H9 (cell line): ENCODE data around the gene STX16. TPM values are rescaled to one million over a fixed set of nuclear protein-coding genes. Genes with fewer than 3 reads are reported as not detected.

Experiments used
- DNase-seq: peaks from one replicate; pipeline ENCODE4 v3.0.0-alpha.2; 2017
- H2AFZ ChIP-seq: one replicate; pipeline ENCODE4 v1.6.1; 2013; ENCODE audit warnings: mild to moderate bottlenecking, low read length, control low read depth, moderate library complexity
- H2AK5ac ChIP-seq: 2 replicates; pipeline ENCODE4 v1.6.1; 2013; ENCODE audit warnings: low read length, control low read depth, mixed read lengths; ENCODE audit not compliant: insufficient read length
- H2BK120ac ChIP-seq: one replicate; pipeline ENCODE4 v1.6.1; 2013; ENCODE audit warnings: low read depth, mild to moderate bottlenecking, low read length, control low read depth, inconsistent platforms; ENCODE audit not compliant: poor library complexity, severe bottlenecking
- H2BK12ac ChIP-seq: 2 replicates; pipeline ENCODE4 v1.6.1; 2013; ENCODE audit warnings: low read length, control low read depth, mixed read lengths, low read depth; ENCODE audit not compliant: insufficient read length
- H2BK15ac ChIP-seq: 2 replicates; pipeline ENCODE4 v1.6.1; 2013; ENCODE audit warnings: low read depth, low read length, control low read depth
- H2BK20ac ChIP-seq: one replicate; pipeline ENCODE4 v1.6.1; 2013; ENCODE audit warnings: low read depth, mild to moderate bottlenecking, low read length, control low read depth, inconsistent platforms; ENCODE audit not compliant: poor library complexity, severe bottlenecking
- H2BK5ac ChIP-seq: 2 replicates; pipeline ENCODE4 v1.6.1; 2013; ENCODE audit warnings: low read length, control low read depth, mixed read lengths; ENCODE audit not compliant: insufficient read length
- H3K14ac ChIP-seq: 2 replicates; pipeline ENCODE4 v1.6.1; 2013; ENCODE audit warnings: low read length, control low read depth; ENCODE audit not compliant: insufficient read depth
- H3K18ac ChIP-seq: 2 replicates; pipeline ENCODE4 v1.6.1; 2013; ENCODE audit warnings: low read depth, mild to moderate bottlenecking, mixed read lengths, low read length, control low read depth; ENCODE audit not compliant: insufficient read length
- H3K23ac ChIP-seq: 2 replicates; pipeline ENCODE4 v1.6.1; 2013; ENCODE audit warnings: low read length, control low read depth, mixed read lengths, low read depth; ENCODE audit not compliant: insufficient read length
- H3K23me2 ChIP-seq: 2 replicates; pipeline ENCODE4 v1.6.1; 2013; ENCODE audit warnings: low read depth, mild to moderate bottlenecking, mixed read lengths, low read length, control low read depth; ENCODE audit not compliant: insufficient read length, poor library complexity, severe bottlenecking
- H3K27ac ChIP-seq: 2 replicates; pipeline ENCODE4 v1.5.1; 2013; ENCODE audit warnings: low read length, control low read depth, mixed read lengths, low read depth; ENCODE audit not compliant: insufficient read length
- H3K27me3 ChIP-seq: 2 replicates; pipeline ENCODE4 v1.6.1; 2013; ENCODE audit warnings: low read length, control low read depth, inconsistent platforms; ENCODE audit not compliant: insufficient read depth
- H3K4ac ChIP-seq: 2 replicates; pipeline ENCODE4 v1.6.1; 2013; ENCODE audit warnings: low read depth, mild to moderate bottlenecking, control low read depth, inconsistent platforms, low read length, moderate library complexity
- H3K4me1 ChIP-seq: 2 replicates; pipeline ENCODE4 v1.6.1; 2013; ENCODE audit warnings: low read length, control low read depth, inconsistent platforms; ENCODE audit not compliant: insufficient read depth
- H3K4me2 ChIP-seq: 2 replicates; pipeline ENCODE4 v1.6.1; 2013; ENCODE audit warnings: low read length, control low read depth, mixed read lengths; ENCODE audit not compliant: insufficient read length, insufficient read depth
- H3K56ac ChIP-seq: 2 replicates; pipeline ENCODE4 v1.6.1; 2013; ENCODE audit warnings: low read depth, mild to moderate bottlenecking, mixed read lengths, low read length, control low read depth; ENCODE audit not compliant: insufficient read length
- H3K79me1 ChIP-seq: 2 replicates; pipeline ENCODE4 v1.6.1; 2013; ENCODE audit warnings: low read depth, mild to moderate bottlenecking, moderate library complexity, low read length, control low read depth, inconsistent platforms; ENCODE audit not compliant: insufficient read depth, poor library complexity, severe bottlenecking
- H3K79me2 ChIP-seq: 2 replicates; pipeline ENCODE4 v1.6.1; 2013; ENCODE audit warnings: low read length, control low read depth, inconsistent platforms; ENCODE audit not compliant: insufficient read depth
- H3K9ac ChIP-seq: 2 replicates; pipeline ENCODE4 v1.6.1; 2013; ENCODE audit warnings: low read length, control low read depth, mixed read lengths; ENCODE audit not compliant: insufficient read length; ENCODE audit errors: extremely low read depth
- H3K9me3 ChIP-seq: one replicate; pipeline ENCODE4 v1.6.1; 2013; ENCODE audit warnings: low read depth, low read length, inconsistent platforms; ENCODE audit not compliant: control insufficient read depth
- H3T11ph ChIP-seq: one replicate; pipeline ENCODE4 v1.6.1; 2013; ENCODE audit warnings: mild to moderate bottlenecking, low read length, control low read depth, inconsistent platforms
- H4K20me1 ChIP-seq: one replicate; pipeline ENCODE4 v1.6.1; 2013; ENCODE audit not compliant: control insufficient read depth, insufficient read length, insufficient read depth
- H4K5ac ChIP-seq: 2 replicates; pipeline ENCODE4 v1.6.1; 2013; ENCODE audit warnings: low read depth, mild to moderate bottlenecking, mixed read lengths, low read length, control low read depth; ENCODE audit not compliant: insufficient read length
- H4K8ac ChIP-seq: replicated peaks from 2 replicates; pipeline ENCODE4 v1.6.1; 2013; ENCODE audit warnings: low read length, control low read depth, mixed read lengths, low read depth; ENCODE audit not compliant: insufficient read length
- H4K91ac ChIP-seq: 2 replicates; pipeline ENCODE4 v1.6.1; 2013; ENCODE audit warnings: low read depth, mild to moderate bottlenecking, moderate library complexity, mixed read lengths, low read length, control low read depth; ENCODE audit not compliant: insufficient read length
- H3K27ac Mint-ChIP-seq, 3 experiments: 2 replicates in 2 of 3; 3 replicates in 1 of 3; pipeline ENCODE4 v1.8.0; 2020 to 2021; ENCODE audit warnings: mixed read lengths in 3 of 3, mild to moderate bottlenecking in 1 of 3, moderate library complexity in 1 of 3
- H3K27me3 Mint-ChIP-seq: 2 replicates; pipeline ENCODE4 v1.8.0; 2021; ENCODE audit warnings: low read depth, mild to moderate bottlenecking, moderate library complexity, mixed read lengths
- H3K36me3 Mint-ChIP-seq, 3 experiments: 2 replicates in 2 of 3; 3 replicates in 1 of 3; pipeline ENCODE4 v1.8.0; 2020 to 2021; ENCODE audit warnings: low read depth in 3 of 3, mixed read lengths in 3 of 3; ENCODE audit not compliant: insufficient read depth in 1 of 3
- H3K4me1 Mint-ChIP-seq, 2 experiments: 2 replicates each; pipeline ENCODE4 v1.8.0; 2020; ENCODE audit warnings: mixed read lengths in 2 of 2
- H3K4me3 Mint-ChIP-seq, 2 experiments: 2 replicates in 1 of 2; 3 replicates in 1 of 2; pipeline ENCODE4 v1.8.0; 2020 to 2021; ENCODE audit warnings: mild to moderate bottlenecking in 2 of 2, mixed read lengths in 2 of 2, moderate library complexity in 1 of 2
- H3K9me3 Mint-ChIP-seq, 2 experiments: 2 replicates in 1 of 2; 3 replicates in 1 of 2; pipeline ENCODE4 v1.8.0; 2020; ENCODE audit warnings: mild to moderate bottlenecking in 2 of 2, mixed read lengths in 2 of 2, moderate library complexity in 1 of 2
- WGBS: extraction: QIAGEN DNeasy Blood & Tissue Kit; methylation state at CpG from one replicate; pipeline ENCODE4 v1.1.7; 2013; ENCODE audit warnings: missing lambda C conversion rate, low lambda C conversion rate, mixed read lengths; ENCODE audit not compliant: insufficient read length; ENCODE audit errors: extremely low coverage; 5-methylcytosine and 5-hydroxymethylcytosine counted together
- total RNA-seq: library from RNA; stranded (reverse); gene quantifications from 2 replicates; pipeline ENCODE4 v1.2.1, GENCODE V29; 2021
- TF ChIP-seq, protein P1 (sequence below): fragments of 200-600 bp; sonication (generic); conservative IDR thresholded peaks from 3 replicates; pipeline ENCODE4 v1.8.0; 2021; ENCODE audit warnings: antibody characterized with exemption, mild to moderate bottlenecking

STX16 gene
- total RNA-seq, 1 experiment from 2014 or later: 87.8 TPM

DNA sequence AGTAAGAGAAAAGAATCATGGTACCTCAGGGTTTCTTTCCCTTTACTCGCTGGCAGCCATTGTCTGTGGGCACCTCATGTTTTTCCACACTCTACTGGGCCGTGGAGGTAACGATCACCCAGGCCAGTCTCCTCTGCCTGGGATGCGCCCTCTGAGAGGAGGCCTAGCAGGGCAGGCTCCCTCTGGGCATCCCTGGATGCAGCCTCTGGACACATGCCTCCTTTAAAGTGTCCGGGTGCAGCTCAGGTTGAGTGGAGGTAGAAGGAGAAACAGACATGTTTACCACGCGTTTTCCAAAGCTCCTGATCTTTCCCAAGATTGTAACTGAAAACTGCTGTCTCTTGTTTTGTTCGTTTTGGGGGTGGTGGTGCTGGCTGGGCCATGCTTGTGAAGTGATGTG is 27.7 kb downstream of the STX16 start:
- no peak overlapping the region for H4K5ac ChIP-seq
- no peak overlapping the region for H3K4me2 ChIP-seq
- no peaks in the 10 kb centered on the region; the same call in 1 of the 2 replicates for H3K4me1 ChIP-seq
- H3K79me1 ChIP-seq: no peaks in the 10 kb centered on the region
- no peak overlapping the region for H3K23ac ChIP-seq
- no peak overlapping the region for H2BK20ac ChIP-seq
- no CpG with 5 or more reads among the region's 8 CpGs for WGBS
- no peak overlapping the region for H2BK120ac ChIP-seq
- no peak overlapping the region for H2AK5ac ChIP-seq
- H3K14ac ChIP-seq: no peak overlapping the region; the same call in 1 of the 2 replicates
- H3K79me2 ChIP-seq: no peaks in the 10 kb centered on the region
- H2BK5ac ChIP-seq: no peak overlapping the region
- no peak overlapping the region for H3K4ac ChIP-seq
- H3K9ac ChIP-seq: no peak overlapping the region
- H2BK15ac ChIP-seq: no peak overlapping the region
- H3K27me3 Mint-ChIP-seq: no peaks in the 10 kb centered on the region; the same call in 1 of the 2 replicates
- H3K9me3 Mint-ChIP-seq: no peaks in the 10 kb centered on the region
- H4K91ac ChIP-seq: no peak overlapping the region
- H3K56ac ChIP-seq: no peak overlapping the region
- H3T11ph ChIP-seq: no peak overlapping the region
- no peak overlapping the region for H3K18ac ChIP-seq
- no peak for DNase-seq
- no peak overlapping the region for H3K27ac ChIP-seq
- peak overlapping the region; percentile 44 to 89 (median 53); a peak in 3 of 7 replicates for H3K27ac Mint-ChIP-seq
- no peaks in the 10 kb centered on the region for H3K23me2 ChIP-seq
- H3K27me3 ChIP-seq: no peaks in the 10 kb centered on the region
- peaks cover 31 to 73% (median 53%) of the 10 kb centered on the region in 3 experiments for H3K36me3 Mint-ChIP-seq
- no peak overlapping the region for H4K8ac ChIP-seq
- H3K4me1 Mint-ChIP-seq: peaks cover 26 to 30% of the 10 kb centered on the region in 2 experiments
- no peak overlapping the region for H3K4me3 Mint-ChIP-seq
- TF ChIP-seq, protein P1, sequence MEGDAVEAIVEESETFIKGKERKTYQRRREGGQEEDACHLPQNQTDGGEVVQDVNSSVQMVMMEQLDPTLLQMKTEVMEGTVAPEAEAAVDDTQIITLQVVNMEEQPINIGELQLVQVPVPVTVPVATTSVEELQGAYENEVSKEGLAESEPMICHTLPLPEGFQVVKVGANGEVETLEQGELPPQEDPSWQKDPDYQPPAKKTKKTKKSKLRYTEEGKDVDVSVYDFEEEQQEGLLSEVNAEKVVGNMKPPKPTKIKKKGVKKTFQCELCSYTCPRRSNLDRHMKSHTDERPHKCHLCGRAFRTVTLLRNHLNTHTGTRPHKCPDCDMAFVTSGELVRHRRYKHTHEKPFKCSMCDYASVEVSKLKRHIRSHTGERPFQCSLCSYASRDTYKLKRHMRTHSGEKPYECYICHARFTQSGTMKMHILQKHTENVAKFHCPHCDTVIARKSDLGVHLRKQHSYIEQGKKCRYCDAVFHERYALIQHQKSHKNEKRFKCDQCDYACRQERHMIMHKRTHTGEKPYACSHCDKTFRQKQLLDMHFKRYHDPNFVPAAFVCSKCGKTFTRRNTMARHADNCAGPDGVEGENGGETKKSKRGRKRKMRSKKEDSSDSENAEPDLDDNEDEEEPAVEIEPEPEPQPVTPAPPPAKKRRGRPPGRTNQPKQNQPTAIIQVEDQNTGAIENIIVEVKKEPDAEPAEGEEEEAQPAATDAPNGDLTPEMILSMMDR: no peak
- no peak overlapping the region for H2AFZ ChIP-seq
- no peak overlapping the region for H2BK12ac ChIP-seq
- no peaks in the 10 kb centered on the region for H3K9me3 ChIP-seq
- H4K20me1 ChIP-seq: no peaks in the 10 kb centered on the region
